HS-27A (cell line): Measurements from ENCODE around the gene NFKBIE.

Source experiments
- DNase-seq: peaks from one replicate; pipeline ENCODE4 v3.0.0-alpha.2; 2012; ENCODE audit warnings: low read depth, missing footprints

The NFKBIE gene

GRCh38 chr6:44272999-44273566, 7.7 kb upstream of the NFKBIE start:
- DNase-seq: no peak

- DNase-seq: no peak
Observed at GRCh38 chr6:44272529-44272928, 7.2 kb upstream of the NFKBIE start.

- DNase-seq: no peak
Observed at GRCh38 chr6:44271914-44272313, 6.6 kb upstream of the NFKBIE start.

GRCh38 chr6:44271406-44271723, 6.0 kb upstream of the NFKBIE start:
- DNase-seq: no peak

GRCh38 chr6:44270526-44271405, 5.4 kb upstream of the NFKBIE start:
- no peak for DNase-seq

GRCh38 chr6:44269921-44270525, 4.7 kb upstream of the NFKBIE start, which contains the start of gene TMEM151B:
TMEM151B (plus strand) TSS chr6:44270450; CDS start chr6:44270743, 293 bp downstream.
- no peak for DNase-seq

GRCh38 chr6:44269178-44269920, 4.0 kb upstream of the NFKBIE start:
- DNase-seq: no peak

GRCh38 chr6:44268095-44268628, 2.8 kb upstream of the NFKBIE start:
- no peak for DNase-seq

GRCh38 chr6:44267252-44267651, 1.9 kb upstream of the NFKBIE start:
- no peak for DNase-seq

- DNase-seq: no peak
Observed at GRCh38 chr6:44266347-44266746, 996 bp upstream of the NFKBIE start.

GRCh38 chr6:44265722-44266233, 427 bp upstream of the NFKBIE start:
- DNase-seq: no peak

- DNase-seq: no peak
Observed at GRCh38 chr6:44264154-44265006, 971 bp downstream of the NFKBIE start.

- no peak for DNase-seq
Observed at GRCh38 chr6:44263354-44264100, 1.8 kb downstream of the NFKBIE start.

- no peak for DNase-seq
Observed at GRCh38 chr6:44262467-44263353, 2.6 kb downstream of the NFKBIE start.

GRCh38 chr6:44261581-44261980, 3.8 kb downstream of the NFKBIE start:
- no peak for DNase-seq

- no peak for DNase-seq
Observed at GRCh38 chr6:44260451-44261297, 4.7 kb downstream of the NFKBIE start.

- DNase-seq: no peak
Observed at GRCh38 chr6:44260011-44260410, 5.3 kb downstream of the NFKBIE start.

GRCh38 chr6:44258921-44259320, 6.4 kb downstream of the NFKBIE start:
- DNase-seq: no peak
